Measurements from ENCODE around the gene RFPL2.

Gene RFPL2

GRCh38 chr22:32244547-32244946 lies 39.7 kb upstream of the RFPL2 start:
- Histone ChIP-seq H3K27me3 (peaks cover 15% of the 10 kb centered on the region), H3K9me3 (no peaks in the 10 kb centered on the region), H3K4me1 (ENCODE audit: control insufficient read depth in 1 of 2, insufficient read depth in 1 of 2, low read depth in 1 of 2, low read length in 1 of 2) (no peaks in the 10 kb centered on the region), H3K27ac (no peak overlapping the region), H3K4me3 (ENCODE audit: low read depth in 1 of 2, low read length in 1 of 2) (no peak overlapping the region), H3K36me3 (no peaks in the 10 kb centered on the region)
- no peak for TF ChIP-seq CTCF (IDR thresholded peaks at IDR 0.05)

- TF ChIP-seq CTCF (IDR thresholded peaks at IDR 0.05), result no peak
- Histone ChIP-seq H3K4me1 (ENCODE audit: control insufficient read depth in 1 of 2, insufficient read depth in 1 of 2, low read depth in 1 of 2, low read length in 1 of 2) (no peaks in the 10 kb centered on the region), H3K27ac (no peak overlapping the region), H3K27me3 (peaks cover 19% of the 10 kb centered on the region), H3K36me3 (no peaks in the 10 kb centered on the region), H3K4me3 (ENCODE audit: low read depth in 1 of 2, low read length in 1 of 2) (no peak overlapping the region), H3K9me3 (no peaks in the 10 kb centered on the region)
Measured at GRCh38 chr22:32240461-32240860, 35.6 kb upstream of the RFPL2 start.

GRCh38 chr22:32237906-32238305 lies 33.0 kb upstream of the RFPL2 start:
- Histone ChIP-seq H3K27ac (no peak overlapping the region), H3K9me3 (no peaks in the 10 kb centered on the region), H3K4me1 (ENCODE audit: control insufficient read depth in 1 of 2, insufficient read depth in 1 of 2, low read depth in 1 of 2, low read length in 1 of 2) (no peaks in the 10 kb centered on the region), H3K27me3 (peaks cover 36% of the 10 kb centered on the region), H3K36me3 (no peaks in the 10 kb centered on the region), H3K4me3 (ENCODE audit: low read depth in 1 of 2, low read length in 1 of 2) (no peak overlapping the region)
- no peak for TF ChIP-seq CTCF (IDR thresholded peaks at IDR 0.05)

GRCh38 chr22:32236970-32237369 lies 32.1 kb upstream of the RFPL2 start:
- Histone ChIP-seq H3K9me3 (no peaks in the 10 kb centered on the region), H3K36me3 (no peaks in the 10 kb centered on the region), H3K27me3 (peaks cover 36% of the 10 kb centered on the region), H3K4me1 (ENCODE audit: control insufficient read depth in 1 of 2, insufficient read depth in 1 of 2, low read depth in 1 of 2, low read length in 1 of 2) (no peaks in the 10 kb centered on the region), H3K27ac (no peak overlapping the region), H3K4me3 (ENCODE audit: low read depth in 1 of 2, low read length in 1 of 2) (no peak overlapping the region)
- no peak for TF ChIP-seq CTCF (IDR thresholded peaks at IDR 0.05)

- Histone ChIP-seq H3K27me3 (peaks cover 26% of the 10 kb centered on the region), H3K4me3 (ENCODE audit: low read depth in 1 of 2, low read length in 1 of 2) (no peak overlapping the region), H3K27ac (no peak overlapping the region), H3K9me3 (no peaks in the 10 kb centered on the region), H3K4me1 (ENCODE audit: control insufficient read depth in 1 of 2, insufficient read depth in 1 of 2, low read depth in 1 of 2, low read length in 1 of 2) (no peaks in the 10 kb centered on the region), H3K36me3 (no peaks in the 10 kb centered on the region)
- no peak for TF ChIP-seq CTCF (IDR thresholded peaks at IDR 0.05)
Measured at GRCh38 chr22:32233091-32233490, 28.2 kb upstream of the RFPL2 start.
